Stimulated activated CD4-positive, alpha-beta T cell treated with anti-CD3 and anti-CD28 coated beads, TNF-alpha, amount 100 ng/mL, for 4 hours (primary cell): ENCODE results near the gene LPA.
A peak's percentile ranks its signal among the peaks of the same experiment; 100 is the strongest.

ENCODE experiments used
- DNase-seq, 3 experiments: peaks; one replicate each; pipeline ENCODE4 v3.0.0-alpha.2; 2020; ENCODE audit warnings: low read depth in 3 of 3

The LPA gene

GRCh38 chr6:160520043-160520904 lies 143.8 kb downstream of the LPA start:
- DNase-seq, result peak; percentile 57 to 70 (median 67)

DNA sequence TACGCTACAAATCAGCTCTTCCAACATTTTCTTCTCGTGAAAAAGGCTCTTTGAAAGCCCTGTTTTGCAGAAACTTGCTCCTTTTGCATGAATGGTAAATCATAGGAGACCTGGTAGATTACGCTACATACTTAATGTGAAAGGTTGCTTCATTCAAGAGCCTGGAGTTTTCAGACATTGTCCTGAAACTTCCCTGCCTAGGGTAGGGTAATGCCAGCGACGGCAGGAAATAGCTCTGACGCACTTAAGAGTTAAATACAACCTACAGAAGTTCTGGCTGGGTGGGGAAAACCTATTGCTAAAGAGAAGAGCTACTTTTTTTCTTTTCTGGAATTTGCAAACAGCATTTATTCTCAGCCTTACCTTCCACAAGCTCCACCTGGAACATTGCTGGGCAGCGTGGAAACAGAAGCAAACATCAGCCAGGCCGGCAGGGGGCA lies 144.5 kb downstream of the LPA start:
- no peak for DNase-seq

DNA sequence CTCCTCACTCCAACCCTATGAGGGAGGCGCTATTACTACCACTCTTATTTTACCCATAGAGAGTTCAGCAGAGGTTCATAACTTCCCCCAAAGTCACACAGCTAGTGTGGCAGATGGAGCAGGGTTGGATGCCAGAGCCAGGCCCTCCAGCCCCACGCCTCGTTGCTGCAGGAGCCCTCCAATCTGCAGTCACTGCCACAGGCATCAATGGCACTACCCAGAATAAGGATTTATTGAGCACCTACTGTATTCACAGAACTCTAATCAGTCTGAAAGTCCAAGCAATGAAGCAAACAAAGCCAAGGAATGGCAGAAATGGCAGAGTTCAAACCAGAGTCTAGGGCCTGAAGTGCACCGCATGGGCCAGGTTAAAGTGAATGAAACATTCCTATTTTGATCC lies 144.9 kb downstream of the LPA start:
- no peak for DNase-seq

DNA sequence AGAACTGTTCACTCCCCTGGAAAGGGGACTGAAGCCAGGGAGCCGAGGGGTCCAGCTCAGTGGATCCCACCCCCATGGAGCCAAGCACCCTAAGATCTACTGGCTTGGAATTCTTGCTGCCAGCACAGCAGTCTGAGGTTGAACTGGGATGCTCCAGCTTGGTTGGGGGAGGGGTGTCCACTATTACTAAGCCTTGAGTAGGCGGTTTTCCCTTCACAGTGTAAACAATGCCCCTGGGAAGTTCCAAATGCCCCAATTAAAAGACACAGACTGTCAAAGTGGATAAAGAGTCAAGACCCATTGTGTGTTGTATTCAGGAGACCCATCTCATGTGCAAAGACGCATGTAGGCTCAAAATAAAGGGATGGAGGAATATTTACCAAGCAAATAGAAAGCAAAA lies 150.2 kb downstream of the LPA start:
- DNase-seq, result no peak

GRCh38 chr6:160510976-160511617 lies 153.0 kb downstream of the LPA start:
- DNase-seq, result no peak

- no peak for DNase-seq
Observed at GRCh38 chr6:160510199-160510598, 153.9 kb downstream of the LPA start.

GRCh38 chr6:160509610-160510009 lies 154.5 kb downstream of the LPA start:
- no peak for DNase-seq

DNA sequence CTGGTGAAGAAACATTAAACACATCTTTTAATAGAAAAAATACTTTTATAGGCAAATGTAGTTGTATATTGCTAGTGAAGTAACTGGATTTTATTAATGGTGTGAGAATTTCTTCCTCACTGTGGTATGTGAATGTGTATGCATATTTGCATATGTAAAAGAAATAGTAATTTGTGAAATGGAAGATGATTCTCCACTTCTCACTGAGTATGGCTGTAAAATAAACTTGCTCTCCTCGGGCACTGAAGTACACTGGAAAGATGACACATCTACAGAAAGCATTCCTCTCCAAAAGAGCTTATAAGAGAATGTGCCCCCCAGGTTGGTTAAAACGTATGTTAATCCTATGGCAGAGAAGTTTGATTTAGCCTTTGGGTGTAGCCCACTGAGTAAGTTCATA lies 155.5 kb downstream of the LPA start:
- no peak for DNase-seq

DNA sequence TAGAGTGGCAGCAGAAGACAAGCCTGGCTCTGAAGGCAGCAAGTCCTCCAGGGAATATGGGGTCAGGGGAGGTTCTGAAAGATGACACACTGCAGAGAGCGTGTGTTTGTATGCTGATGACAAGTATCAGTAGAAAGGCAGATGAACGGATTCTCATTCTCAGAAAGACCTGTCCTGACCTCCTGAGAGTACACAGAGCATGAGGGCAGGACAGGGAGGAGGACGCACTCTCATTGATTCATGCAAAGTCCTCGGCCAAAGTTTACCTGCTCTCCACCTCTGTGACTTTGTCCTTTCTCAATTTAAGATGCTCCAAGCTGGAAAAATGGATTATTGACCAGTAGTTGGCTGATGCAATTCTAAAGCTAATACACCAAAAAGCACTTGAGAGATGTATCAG lies 156.7 kb downstream of the LPA start:
- no peak for DNase-seq

DNA sequence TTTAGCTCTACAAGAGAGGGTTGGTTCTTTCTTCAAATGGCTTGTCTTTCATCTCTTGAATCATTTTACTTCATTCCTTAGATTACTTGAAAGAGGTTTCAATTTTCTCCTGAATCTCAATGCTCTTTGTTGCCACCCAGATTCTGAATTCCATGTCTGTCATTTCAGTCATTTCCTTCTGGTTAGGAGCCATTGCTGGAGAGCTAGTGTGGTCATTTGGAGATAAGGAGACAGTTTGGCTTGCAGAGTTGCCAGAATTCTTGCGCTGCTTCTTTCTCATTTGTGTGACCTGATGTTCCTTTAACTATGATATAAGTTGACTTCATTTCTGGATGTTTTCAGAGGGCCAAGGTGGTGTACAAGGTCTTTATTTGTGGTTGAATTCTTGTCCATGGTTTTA lies 158.1 kb downstream of the LPA start:
- DNase-seq, result no peak

- DNase-seq, result no peak
Observed at GRCh38 chr6:160500639-160501038, 163.4 kb downstream of the LPA start.

- no peak for DNase-seq
Observed at GRCh38 chr6:160494576-160494975, 169.5 kb downstream of the LPA start.

- DNase-seq, result no peak
Observed at GRCh38 chr6:160489091-160489490, 175.0 kb downstream of the LPA start.

DNA sequence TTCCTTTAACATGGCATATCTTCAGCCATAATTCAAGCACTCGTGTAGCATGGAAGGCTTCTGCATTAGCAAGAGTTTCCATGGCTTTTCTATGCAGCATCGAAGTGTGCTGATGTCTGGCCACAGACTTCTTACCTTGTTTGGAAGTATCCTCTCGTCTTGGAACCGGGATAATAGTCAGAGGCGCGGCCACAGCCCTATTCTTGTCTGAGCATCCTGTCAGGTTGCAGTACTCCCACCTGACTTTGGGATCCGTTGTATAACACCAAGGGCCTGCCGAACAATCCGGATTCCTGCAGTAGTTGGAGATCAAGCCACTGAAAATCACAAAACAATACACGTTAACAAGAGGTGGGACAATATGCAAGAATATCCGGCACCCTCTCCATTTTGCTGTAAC lies 177.0 kb downstream of the LPA start:
- DNase-seq, result no peak
